ENCODE measurements around the gene ME3. TPM values are rescaled to one million over a fixed set of nuclear protein-coding genes. Genes with fewer than 3 reads are reported as not detected.
A peak's percentile ranks its signal among the peaks of the same experiment; 100 is the strongest.

Gene ME3
- total RNA-seq, 1 donor from 2014 or later = 10.8 TPM

- Mint-ChIP-seq H3K4me1 (ENCODE audit: low read depth) (peaks cover 65% of the 10 kb centered on the region), H3K36me3 (ENCODE audit: low read depth) (no peaks in the 10 kb centered on the region), H3K27me3 (ENCODE audit: low read depth) (no peaks in the 10 kb centered on the region), H3K4me3 (ENCODE audit: unreplicated experiment) (no peak overlapping the region), H3K9me3 (ENCODE audit: low read depth) (no peaks in the 10 kb centered on the region), H3K27ac (ENCODE audit: unreplicated experiment) (peak overlapping the region; percentile 90)
- TF ChIP-seq CTCF (IDR thresholded peaks at IDR 0.05) = no peak
- DNase-seq (ENCODE audit: low spot score) = no peak
These were observed 43.2 kb downstream of the ME3 start for GRCh38 chr11:86629045-86629706.

- H3K4me1 Mint-ChIP-seq (ENCODE audit: low read depth) = peaks cover 67% of the 10 kb centered on the region
- peak overlapping the region; percentile 77 for H3K27ac Mint-ChIP-seq (ENCODE audit: unreplicated experiment)
- TF ChIP-seq CTCF (IDR thresholded peaks at IDR 0.05) = no peak
- no peak overlapping the region for H3K4me3 Mint-ChIP-seq (ENCODE audit: unreplicated experiment)
- no peaks in the 10 kb centered on the region for H3K36me3 Mint-ChIP-seq (ENCODE audit: low read depth)
- no peaks in the 10 kb centered on the region for H3K9me3 Mint-ChIP-seq (ENCODE audit: low read depth)
- no peak for DNase-seq (ENCODE audit: low spot score)
- no peaks in the 10 kb centered on the region for H3K27me3 Mint-ChIP-seq (ENCODE audit: low read depth)
These were observed 44.5 kb downstream of the ME3 start for GRCh38 chr11:86627776-86628455.

GRCh38 chr11:86625981-86626380 is 46.4 kb downstream of the ME3 start:
- TF ChIP-seq CTCF (IDR thresholded peaks at IDR 0.05) = no peak
- Mint-ChIP-seq H3K4me3 (ENCODE audit: unreplicated experiment) (no peak overlapping the region), H3K9me3 (ENCODE audit: low read depth) (no peaks in the 10 kb centered on the region), H3K4me1 (ENCODE audit: low read depth) (peaks cover 72% of the 10 kb centered on the region), H3K27me3 (ENCODE audit: low read depth) (no peaks in the 10 kb centered on the region), H3K36me3 (ENCODE audit: low read depth) (no peaks in the 10 kb centered on the region), H3K27ac (ENCODE audit: unreplicated experiment) (no peak overlapping the region)
- no peak for DNase-seq (ENCODE audit: low spot score)

GRCh38 chr11:86625544-86625943 is 46.9 kb downstream of the ME3 start:
- Mint-ChIP-seq H3K9me3 (ENCODE audit: low read depth) (no peaks in the 10 kb centered on the region), H3K4me3 (ENCODE audit: unreplicated experiment) (no peak overlapping the region), H3K36me3 (ENCODE audit: low read depth) (no peaks in the 10 kb centered on the region), H3K27me3 (ENCODE audit: low read depth) (no peaks in the 10 kb centered on the region), H3K4me1 (ENCODE audit: low read depth) (peaks cover 72% of the 10 kb centered on the region), H3K27ac (ENCODE audit: unreplicated experiment) (no peak overlapping the region)
- DNase-seq (ENCODE audit: low spot score) = no peak
- no peak for TF ChIP-seq CTCF (IDR thresholded peaks at IDR 0.05)

- H3K4me3 Mint-ChIP-seq (ENCODE audit: unreplicated experiment) = no peak overlapping the region
- H3K9me3 Mint-ChIP-seq (ENCODE audit: low read depth) = no peaks in the 10 kb centered on the region
- TF ChIP-seq CTCF (IDR thresholded peaks at IDR 0.05) = no peak
- H3K4me1 Mint-ChIP-seq (ENCODE audit: low read depth) = peaks cover 67% of the 10 kb centered on the region
- DNase-seq (ENCODE audit: low spot score) = no peak
- H3K27me3 Mint-ChIP-seq (ENCODE audit: low read depth) = no peaks in the 10 kb centered on the region
- H3K36me3 Mint-ChIP-seq (ENCODE audit: low read depth) = no peaks in the 10 kb centered on the region
- no peak overlapping the region for H3K27ac Mint-ChIP-seq (ENCODE audit: unreplicated experiment)
These were observed 48.0 kb downstream of the ME3 start for GRCh38 chr11:86624366-86624765.

All from chondrocyte (in vitro differentiated cells).